ENCODE data around the gene SEPTIN6.

DNA sequence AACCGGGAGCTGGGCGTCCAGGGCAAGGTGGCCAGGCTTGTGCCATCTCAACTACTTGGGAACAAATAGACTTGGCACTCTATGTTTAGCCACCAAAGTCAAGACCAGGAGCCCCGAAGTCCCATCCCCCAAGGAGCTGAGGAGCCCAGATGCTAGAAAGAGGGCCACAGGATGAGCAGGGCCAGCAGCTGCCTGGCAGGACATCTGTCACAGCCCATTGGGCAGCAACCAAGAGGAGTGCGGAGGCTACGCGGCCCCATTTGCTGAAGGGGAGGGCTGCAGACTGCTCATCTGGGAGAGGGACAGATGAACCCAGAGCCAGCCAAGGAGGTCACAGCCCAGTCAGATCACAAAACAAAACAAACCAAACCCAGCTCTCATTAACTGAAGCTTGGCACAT, 42.5 kb upstream of the SEPTIN6 start:
- TF ChIP-seq, protein P1, sequence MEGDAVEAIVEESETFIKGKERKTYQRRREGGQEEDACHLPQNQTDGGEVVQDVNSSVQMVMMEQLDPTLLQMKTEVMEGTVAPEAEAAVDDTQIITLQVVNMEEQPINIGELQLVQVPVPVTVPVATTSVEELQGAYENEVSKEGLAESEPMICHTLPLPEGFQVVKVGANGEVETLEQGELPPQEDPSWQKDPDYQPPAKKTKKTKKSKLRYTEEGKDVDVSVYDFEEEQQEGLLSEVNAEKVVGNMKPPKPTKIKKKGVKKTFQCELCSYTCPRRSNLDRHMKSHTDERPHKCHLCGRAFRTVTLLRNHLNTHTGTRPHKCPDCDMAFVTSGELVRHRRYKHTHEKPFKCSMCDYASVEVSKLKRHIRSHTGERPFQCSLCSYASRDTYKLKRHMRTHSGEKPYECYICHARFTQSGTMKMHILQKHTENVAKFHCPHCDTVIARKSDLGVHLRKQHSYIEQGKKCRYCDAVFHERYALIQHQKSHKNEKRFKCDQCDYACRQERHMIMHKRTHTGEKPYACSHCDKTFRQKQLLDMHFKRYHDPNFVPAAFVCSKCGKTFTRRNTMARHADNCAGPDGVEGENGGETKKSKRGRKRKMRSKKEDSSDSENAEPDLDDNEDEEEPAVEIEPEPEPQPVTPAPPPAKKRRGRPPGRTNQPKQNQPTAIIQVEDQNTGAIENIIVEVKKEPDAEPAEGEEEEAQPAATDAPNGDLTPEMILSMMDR (IDR thresholded peaks at IDR 0.05) = no peak
- TF ChIP-seq POLR2A (IDR thresholded peaks at IDR 0.05) = no peak
